GM12891 (cell line): ENCODE results near the gene PYGM.

Source experiments
- DNase-seq: peaks from one replicate; pipeline ENCODE4 v3.0.0; 2011; ENCODE audit warnings: low spot score; ENCODE audit not compliant: insufficient read length
- FAIRE-seq: peaks from 2 replicates; lab custom pipeline; 2011; peaks lifted over from hg19 to GRCh38; lab: Jason Lieb, UNC
- PAX5 ChIP-seq: IDR thresholded peaks from 2 replicates; pipeline ENCODE4 v1.6.1; 2011; ENCODE audit warnings: low read length, moderate library complexity, mild to moderate bottlenecking; ENCODE audit not compliant: insufficient read depth, severe bottlenecking
- POLR2A ChIP-seq: IDR thresholded peaks from 2 replicates; pipeline ENCODE4 v1.6.1; 2011; ENCODE audit warnings: low read depth, low read length, control low read depth
- POLR2AphosphoS5 ChIP-seq: IDR thresholded peaks from 2 replicates; pipeline ENCODE4 v1.6.1; 2011; ENCODE audit warnings: low read depth, low read length, control low read depth
- POU2F2 ChIP-seq: IDR thresholded peaks from 2 replicates; pipeline ENCODE4 v1.6.1; 2011; ENCODE audit warnings: low read depth, mild to moderate bottlenecking, control low read depth, low read length, moderate library complexity
- SPI1 ChIP-seq: IDR thresholded peaks from 2 replicates; pipeline ENCODE4 v1.6.1; 2011; ENCODE audit warnings: low read depth, low read length, control low read depth
- TAF1 ChIP-seq: IDR thresholded peaks from 2 replicates; pipeline ENCODE4 v1.6.1; 2011; ENCODE audit warnings: low read depth, low read length, control low read depth

PYGM gene

DNA sequence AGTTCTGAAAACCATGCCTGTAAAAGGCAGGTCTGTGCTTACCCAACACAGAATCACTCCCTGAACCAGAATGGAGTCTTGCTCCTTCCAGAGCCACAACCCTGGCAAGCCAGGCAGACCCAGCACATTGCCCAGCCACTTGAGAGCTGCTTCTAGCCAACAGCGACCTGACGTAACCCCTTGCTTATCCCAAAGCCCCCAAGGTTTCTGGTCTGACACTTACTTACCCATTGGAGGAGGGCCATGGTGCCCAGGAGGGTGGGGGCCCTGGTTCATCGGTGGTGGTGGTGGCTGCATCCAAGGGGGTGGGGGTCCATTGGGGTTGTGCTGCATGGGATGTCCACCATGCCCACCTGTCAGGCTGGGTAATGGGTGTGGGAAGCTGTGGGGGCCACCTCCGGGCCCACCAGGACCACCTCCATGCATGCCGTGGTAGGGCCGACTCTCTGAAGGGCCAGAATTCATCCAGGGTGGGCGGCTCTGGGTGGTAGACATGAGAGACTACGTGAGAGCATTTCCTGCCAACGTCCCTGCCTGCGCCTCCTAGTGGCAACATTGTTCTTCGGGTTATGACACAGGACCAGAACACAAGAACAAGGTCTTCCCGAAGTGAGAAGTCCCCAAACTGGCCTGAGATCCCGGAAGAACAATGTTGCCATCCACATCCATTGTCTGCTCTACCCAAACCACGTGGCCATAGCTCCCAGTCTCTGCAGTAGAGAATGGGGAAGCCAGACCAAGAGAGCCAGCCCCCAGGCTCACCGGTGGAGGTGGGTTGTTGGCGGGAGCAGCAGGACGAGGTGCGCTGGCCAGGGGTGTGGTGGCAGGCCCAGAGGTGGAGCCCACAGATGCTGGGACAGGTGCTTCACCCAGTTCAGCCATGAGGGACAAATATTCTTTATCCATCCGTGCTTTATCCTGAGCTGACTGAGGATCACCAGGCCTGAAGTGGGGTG is 7.8 kb upstream of the PYGM start:
- FAIRE-seq (no peak), DNase-seq (peak; percentile 45)
- TF ChIP-seq POLR2AphosphoS5 (no peak; the same call in 1 of the 2 replicates), POLR2A (peak; percentile 13; the same call in 1 of the 2 replicates), TAF1 (no peak), POU2F2 (no peak), PAX5 (no peak)

GRCh38 chr11:64766881-64767280 is 7.1 kb upstream of the PYGM start:
- TF ChIP-seq POLR2AphosphoS5 (no peak), POLR2A (no peak), PAX5 (no peak), SPI1 (no peak), TAF1 (no peak), POU2F2 (no peak)
- FAIRE-seq (no peak), DNase-seq (no peak)

DNA sequence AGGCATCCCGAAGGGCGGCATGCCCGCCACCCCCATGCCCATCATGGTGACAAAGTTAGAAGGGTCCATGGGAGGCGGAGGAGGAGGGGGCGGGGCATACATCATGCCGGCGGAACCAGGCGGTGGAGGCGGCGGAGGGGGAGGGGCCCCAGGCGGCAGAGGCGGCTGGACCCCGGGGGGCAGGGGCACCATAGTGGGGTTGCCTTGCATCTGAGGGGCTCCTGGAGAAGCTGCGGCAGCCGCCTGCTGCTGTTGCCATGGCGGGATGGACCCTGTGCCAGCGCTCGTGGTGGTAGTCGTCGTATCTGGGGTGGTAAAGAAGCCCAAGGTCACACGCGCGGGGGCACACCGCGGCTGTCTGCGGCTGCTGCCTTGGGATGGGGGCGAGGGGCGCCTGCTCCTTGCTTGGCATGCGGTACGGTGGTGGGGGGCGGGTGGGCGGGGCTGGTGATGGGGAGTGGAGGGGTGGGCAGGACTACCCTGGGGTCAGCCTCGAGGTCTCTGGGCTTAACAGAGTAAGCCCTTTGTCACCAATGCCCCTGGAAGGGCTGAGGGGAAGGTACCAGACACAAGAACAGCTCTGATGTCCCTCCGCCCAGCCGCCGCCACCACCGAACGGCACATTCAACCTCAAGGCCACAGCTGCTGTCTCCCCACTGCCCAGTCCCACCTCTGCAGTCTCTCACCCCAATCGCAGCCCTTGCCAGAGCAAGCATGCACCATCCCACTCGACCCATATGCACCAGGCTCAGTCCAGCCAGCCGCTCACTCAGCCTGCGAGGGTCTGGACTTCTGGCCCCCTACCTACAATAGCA is 6.3 kb upstream of the PYGM start:
- no peak for DNase-seq
- TF ChIP-seq POU2F2 = no peak
- TF ChIP-seq POLR2AphosphoS5 = peak; percentile 71
- no peak for FAIRE-seq

- DNase-seq (no peak), FAIRE-seq (no peak)
- TF ChIP-seq POLR2AphosphoS5 (peak; percentile 56; the same call in 1 of the 2 replicates), SPI1 (no peak), POLR2A (no peak), POU2F2 (no peak), TAF1 (no peak)
Measured at GRCh38 chr11:64765291-64765850, 5.6 kb upstream of the PYGM start.

DNA sequence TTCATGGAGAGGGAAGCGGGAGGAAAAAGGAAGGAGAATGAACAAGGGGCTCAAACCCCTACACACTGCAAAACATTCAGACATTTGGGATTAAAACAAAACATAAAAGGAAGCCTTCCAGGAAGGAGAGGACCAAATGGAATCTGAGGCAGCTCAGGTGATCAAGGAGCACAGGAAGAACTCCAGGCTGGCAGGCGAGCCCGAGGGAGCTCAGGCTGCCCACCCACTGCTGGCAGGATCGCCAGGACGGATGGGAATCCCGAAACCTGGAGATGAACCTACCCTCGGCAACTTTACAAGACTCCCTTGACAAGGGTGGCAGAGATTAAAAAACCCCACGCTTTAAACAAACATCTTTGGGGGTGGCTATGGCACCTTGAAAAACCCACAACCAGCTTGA is 5.0 kb upstream of the PYGM start:
- DNase-seq = no peak
- FAIRE-seq = no peak
- no peak for TF ChIP-seq SPI1
- TF ChIP-seq TAF1 = no peak
- no peak for TF ChIP-seq PAX5
- TF ChIP-seq POU2F2 = no peak
- no peak for TF ChIP-seq POLR2A
- no peak; the same call in 1 of the 2 replicates for TF ChIP-seq POLR2AphosphoS5

DNA sequence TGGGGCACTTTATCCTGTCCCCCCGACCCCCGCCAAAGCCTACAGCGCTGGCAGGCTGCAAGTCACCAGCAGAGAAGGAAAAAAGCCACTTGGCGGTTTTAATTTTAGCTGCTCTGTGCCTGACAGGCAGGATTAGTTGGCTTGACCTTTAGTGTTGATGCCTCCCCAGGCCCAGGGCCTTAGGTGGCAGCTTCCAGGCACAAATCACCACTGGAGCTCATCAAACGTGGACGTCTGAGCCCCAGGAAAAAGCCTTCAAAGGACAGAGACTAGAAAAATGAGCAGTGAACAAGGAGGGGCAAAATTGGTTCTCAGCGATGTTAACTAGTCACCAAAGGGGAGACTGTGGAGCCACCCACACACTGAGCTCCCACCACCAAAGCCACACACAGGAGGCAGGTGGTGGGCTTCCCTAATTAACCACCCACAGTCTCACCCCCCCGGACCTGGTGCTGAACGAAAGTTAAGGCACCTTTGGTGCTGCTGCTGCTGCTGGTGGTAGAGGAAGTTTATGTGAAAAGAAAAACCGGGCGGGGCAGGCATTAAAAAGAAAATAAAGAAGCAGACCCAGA is 4.4 kb upstream of the PYGM start:
- TF ChIP-seq PAX5 (no peak), SPI1 (no peak), POLR2A (no peak), POU2F2 (no peak), POLR2AphosphoS5 (no peak), TAF1 (no peak)
- no peak for FAIRE-seq
- DNase-seq = no peak

- no peak for DNase-seq
- FAIRE-seq = peak; percentile 47
- TF ChIP-seq TAF1 (no peak), POLR2AphosphoS5 (peak; percentile 73)
Measured at GRCh38 chr11:64763526-64764039, 3.8 kb upstream of the PYGM start.

GRCh38 chr11:64762674-64763525 is 3.1 kb upstream of the PYGM start:
- TF ChIP-seq POLR2AphosphoS5 (peak; percentile 64; the same call in 1 of the 2 replicates), TAF1 (no peak), POLR2A (peak; percentile 74; the same call in 1 of the 2 replicates), POU2F2 (no peak; the same call in 1 of the 2 replicates), PAX5 (no peak), SPI1 (peak; percentile 43)
- FAIRE-seq = peak; percentile 89
- DNase-seq = peak; percentile 13
